Amygdala (tissue), 56 donors: ENCODE data around the gene PIH1D1.
"Not testable (repeated sequence)": the region's sequence is repeated elsewhere in the genome, so short reads cannot be mapped to it uniquely, and the experiment has no call there.

ENCODE experiments used
- DNase-seq, 56 donors: peaks; one replicate each; lab custom pipeline; 2025; lab: John Stamatoyannopoulos, UW

The PIH1D1 gene

DNA sequence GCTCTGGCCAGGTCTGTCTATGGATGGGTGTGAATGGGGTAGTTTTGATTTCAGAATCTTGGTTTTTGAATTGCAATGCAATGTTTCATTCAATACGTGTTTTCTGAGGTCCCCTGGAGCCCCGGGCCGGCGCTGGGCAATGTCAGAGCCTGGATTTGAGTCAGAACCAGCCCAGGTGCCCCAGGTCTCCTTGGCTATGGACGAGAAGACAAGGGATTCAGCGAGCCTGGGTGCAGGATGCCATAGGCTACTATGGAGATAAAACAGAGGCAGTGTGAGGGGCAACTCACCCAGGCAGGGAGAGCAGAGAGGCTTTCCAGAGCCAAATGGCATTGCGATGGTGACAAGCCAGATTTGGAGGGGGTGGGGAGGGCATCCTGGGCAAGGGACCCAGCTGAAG is 34.6 kb upstream of the PIH1D1 start:
- no peak for DNase-seq

DNA sequence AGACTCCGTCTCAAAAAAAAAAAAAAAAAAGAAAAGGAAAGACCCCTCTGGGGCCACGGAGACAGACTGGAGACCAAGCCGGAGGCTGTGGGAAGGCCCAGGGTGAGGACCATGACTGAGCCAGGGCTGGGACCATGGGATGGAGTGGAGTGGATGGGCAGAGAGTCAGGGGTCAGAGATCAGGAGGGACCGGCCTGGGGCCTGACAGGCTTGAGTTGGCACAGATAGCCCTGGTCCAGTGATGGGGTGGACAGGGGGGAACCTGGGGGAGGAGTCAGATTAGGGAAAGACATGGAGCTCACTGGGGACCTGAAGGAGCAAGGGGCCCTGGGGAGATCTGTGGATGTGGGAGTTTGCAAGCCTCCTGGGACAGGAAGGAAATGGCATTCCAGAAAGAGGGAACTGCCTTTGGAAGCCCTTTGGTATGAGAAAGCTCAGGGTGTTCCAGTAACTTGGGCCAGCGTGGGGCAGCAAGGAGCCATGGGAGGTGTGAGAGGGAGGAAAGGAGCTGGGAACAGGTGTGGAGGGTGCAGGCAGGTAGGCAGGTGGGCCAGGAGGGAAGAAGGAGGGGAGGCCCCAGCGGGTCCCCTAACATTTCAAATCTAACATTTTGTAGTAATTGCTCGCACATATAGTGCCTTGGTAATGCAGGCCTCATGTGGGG is 29.5 kb upstream of the PIH1D1 start:
- no peak for DNase-seq

DNA sequence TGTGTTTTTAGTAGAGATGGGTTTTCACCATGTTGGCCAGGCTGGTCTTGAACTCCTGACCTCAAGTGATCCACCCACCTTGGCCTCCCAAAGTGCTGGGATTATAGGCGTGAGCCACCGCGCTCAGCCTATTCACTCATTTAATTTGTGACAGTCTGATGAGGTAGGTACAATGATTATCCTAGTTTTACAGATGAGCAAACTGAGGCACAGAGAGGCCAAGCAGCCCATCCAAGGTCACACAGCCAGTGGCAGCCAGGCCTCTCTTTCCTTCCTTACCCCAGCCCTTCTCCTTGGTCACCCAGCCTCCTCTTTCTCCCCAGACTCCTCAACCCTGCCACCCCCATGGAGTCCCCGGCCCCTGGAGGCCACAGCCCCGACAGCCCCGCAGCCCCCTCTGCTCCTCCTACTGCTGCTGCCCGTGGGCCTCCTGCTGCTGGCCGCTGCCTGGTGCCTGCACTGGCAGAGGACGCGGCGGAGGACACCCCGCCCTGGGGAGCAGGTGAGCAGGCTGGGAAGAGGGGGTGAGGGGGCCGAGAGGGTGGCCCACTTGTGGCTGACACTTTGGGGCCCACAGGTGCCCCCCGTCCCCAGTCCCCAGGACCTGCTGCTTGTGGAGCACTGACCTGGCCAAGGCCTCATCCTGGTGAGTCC is 28.5 kb upstream of the PIH1D1 start:
- no peak for DNase-seq

DNA sequence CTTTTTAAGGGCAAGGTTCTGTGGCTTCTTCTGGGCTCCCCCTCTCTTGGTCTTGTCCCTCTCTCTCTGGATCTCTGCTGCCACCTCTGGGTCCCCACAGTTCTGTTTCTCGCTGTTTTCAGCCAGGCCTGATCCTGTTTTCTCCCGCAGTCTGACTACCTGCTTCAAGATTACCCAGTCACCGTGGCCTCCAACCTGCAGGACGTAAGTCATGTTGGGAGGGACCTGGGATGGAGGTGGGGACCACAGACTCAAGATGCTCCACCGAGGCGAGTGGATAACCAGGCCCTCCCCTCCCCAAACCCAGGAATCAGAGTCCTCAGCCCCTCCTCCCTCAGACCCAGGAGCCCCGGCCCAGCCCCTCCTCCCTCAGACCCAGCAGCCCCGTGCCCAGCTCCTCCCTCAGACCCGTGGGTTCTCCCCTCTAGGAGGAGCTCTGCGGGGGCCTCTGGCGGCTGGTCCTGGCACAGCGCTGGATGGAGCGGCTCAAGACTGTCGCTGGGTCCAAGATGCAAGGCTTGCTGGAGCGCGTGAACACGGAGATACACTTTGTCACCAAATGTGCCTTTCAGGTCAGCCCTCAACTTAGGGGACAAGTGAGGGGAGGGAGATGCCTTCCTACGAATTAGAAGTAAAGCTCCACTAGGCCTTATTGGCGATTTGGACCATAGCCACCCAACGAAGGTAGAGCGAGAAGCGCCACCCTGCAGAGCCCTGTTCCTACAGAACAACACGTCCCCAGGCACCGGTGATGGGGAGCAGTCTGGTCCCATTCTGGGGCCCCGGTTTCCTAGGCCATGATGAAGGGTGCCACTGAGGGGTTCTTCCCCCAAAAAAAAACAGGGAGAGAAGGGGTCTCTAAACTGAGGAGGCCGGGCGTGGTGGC is 24.6 kb upstream of the PIH1D1 start:
- peak in 18 of 56 donors; percentile 8 to 64 (median 28) for DNase-seq

DNA sequence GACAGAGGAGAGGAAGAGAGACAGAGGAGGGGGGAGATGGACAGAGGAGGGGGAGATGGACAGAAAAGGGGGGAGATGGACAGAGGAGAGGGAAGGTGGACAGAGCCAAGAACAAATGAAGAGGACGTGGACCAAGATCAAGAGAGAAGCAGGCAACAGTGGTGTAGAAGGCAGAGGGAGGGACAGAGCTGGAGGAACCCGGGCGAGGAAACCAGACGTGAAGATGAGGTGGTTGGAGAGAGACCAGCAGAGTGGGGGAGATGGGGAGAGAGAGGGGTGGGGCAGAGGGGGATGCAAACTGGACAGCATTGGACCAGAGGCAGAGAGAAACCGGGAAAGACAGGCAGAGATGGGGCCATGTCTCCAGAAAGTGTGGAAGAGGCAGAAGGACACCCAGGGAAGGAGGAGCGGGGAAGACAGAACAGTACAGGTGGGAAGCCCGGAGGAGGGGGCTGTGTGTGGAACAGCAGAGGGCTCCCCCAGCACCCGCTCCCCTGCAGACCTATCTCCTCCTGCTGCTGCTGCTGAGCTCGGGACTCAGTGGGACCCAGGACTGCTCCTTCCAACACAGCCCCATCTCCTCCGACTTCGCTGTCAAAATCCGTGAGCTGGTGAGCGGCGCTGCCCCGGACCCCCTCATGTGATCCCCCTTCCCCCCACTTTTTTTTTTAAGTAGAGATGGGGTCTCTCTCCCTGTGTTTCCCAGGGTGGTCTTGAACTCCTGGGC is 23.7 kb upstream of the PIH1D1 start:
- no peak for DNase-seq

DNA sequence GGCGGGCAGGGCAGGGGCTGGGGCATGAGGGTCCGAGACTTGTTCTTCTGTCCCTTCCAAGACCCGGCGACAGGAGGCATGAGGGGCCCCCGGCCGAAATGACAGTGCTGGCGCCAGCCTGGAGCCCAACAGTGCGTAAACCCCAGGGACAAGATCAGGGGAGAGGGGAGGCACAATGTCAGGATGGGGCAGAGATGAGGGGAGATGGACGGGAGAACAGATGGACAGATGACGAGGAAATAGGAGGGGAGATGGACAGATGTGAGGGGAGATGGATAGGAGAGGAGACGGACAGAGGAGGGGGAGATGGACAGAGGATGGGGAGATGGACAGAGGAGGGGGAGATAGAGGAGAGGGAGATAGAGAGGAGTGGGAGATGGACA is 22.9 kb upstream of the PIH1D1 start:
- no peak for DNase-seq

DNA sequence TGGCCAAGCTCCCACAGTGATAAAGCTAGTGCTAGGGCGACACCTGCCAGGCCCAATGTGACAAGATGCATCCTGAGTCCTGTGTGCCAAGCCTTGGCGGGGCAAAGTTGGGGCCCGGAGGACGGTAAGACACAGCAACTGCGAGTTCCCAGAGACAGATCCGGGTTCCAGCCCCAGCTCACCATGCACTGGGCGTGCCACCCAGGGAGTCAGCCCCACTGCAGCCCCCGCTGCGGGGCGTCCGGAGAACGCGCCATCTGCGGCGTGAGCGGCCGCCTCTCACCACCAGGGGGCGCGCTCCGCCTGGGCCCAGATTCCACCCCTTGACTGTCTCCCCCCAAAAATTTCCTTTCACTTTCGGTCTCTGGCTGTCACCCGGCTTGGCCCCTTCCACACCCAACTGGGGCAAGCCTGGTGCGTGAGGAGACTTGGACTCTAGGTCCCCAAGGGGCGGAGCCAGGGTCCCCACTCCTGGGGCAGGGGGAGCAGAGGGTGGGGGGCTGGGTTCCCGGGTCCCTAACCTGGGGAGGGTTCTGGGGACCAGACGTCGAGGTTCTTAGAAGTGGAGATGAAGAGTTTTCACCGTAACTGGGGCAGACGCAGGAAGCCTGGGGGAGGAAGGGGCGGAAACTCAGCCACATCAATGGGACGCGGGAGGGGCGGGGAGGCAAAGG is 22.4 kb upstream of the PIH1D1 start, which contains the start of gene FLT3LG:
Gene FLT3LG (plus strand): TSS at position 348 of the 674 bp plus-strand sequence. CDS start 425 bp downstream, outside the sequence.
- DNase-seq = peak in 43 of 56 donors; percentile 8 to 77 (median 35)

DNA sequence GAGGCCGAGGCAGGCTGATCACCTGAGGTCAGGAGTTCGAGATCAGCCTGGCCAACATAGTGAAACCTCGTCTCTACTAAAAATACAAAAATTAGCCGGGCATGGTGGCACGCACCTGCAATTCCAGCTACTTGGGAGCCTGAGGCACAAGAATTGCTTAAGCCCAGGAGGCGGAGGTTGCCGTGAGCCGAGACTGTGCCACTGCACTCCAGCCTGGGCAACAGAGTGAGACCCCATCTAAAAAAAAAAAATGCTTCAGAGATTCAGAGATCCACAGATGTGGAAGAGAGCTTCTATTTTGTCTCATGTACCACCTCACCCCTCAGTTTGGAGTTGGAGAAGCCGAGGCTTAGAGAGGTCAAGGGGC is 21.9 kb upstream of the PIH1D1 start:
- not testable (repeated sequence) for DNase-seq

DNA sequence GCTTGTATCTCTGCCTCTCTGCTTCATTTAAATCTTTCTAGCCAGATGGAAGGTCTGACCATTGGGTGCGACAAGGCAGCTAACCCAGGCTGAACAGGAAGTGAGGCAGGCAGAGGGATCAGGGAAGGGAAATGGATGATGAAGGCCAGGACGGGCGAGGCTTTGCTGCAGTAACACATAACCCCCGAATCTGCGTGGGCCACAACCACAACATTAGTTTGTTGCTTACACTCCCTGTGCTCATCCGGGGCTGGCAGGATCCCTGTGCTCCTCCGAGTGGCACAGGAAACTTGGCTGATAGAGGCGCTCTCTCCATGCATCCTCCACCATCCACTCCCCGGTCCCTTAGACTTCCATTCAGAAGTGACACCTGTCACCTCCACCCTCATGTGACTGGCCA is 21.3 kb upstream of the PIH1D1 start:
- no peak for DNase-seq

DNA sequence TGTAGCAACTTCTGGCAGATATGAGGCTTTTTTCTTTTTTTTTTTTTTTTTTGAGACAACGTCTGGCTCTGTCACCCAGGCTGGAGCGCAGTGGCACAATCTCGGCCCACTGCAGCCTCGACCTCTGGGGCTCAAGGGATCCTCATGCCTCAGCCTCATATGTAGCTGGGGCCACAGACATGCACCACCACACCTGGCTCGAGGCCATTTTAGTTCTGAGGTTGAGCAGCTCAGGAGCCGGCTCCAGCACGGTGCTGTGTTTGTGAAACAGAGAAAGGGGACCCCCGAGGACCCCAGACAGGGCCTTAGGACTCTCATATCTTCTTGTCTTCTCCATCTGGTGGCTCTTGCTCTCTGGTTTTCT is 19.0 kb upstream of the PIH1D1 start:
- DNase-seq = no peak

DNA sequence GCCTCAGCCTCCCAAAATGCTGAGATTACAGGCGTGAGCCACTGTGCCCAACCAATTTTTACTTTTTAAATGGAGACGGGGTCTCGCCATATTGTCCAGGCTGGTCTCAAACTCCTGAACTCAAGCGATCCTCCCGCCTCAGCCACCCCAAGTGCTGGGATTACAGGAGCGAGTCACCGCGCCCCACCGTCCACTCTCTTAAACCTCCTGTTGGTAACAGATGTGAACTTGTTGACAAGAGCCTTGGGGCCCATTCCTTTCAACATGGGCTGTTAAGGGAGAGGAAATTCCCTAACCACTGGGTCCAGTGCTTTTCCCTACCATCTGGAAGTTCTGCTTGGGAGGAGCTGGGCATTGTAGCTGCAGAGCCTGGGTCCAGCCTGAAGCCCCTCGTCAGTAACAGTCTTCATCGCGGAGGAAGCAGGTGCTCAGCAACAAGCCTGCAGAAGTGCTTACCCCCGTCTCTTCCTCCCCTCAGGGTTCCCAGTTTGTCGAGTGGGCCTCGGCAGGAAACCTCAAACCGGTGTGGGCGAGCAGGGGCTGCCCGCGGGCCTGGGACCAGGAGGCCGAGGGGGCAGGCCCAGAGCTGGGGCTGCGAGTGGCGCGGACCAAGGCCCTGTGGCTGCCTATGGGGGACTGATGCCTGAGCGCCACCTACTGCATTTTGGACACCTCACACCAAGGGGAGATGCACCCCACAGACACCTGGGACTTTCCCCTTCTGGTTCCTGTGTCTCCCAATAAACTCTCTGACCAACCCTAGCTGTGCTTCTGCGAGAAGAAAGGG is 18.4 kb upstream of the PIH1D1 start:
- no peak for DNase-seq

DNA sequence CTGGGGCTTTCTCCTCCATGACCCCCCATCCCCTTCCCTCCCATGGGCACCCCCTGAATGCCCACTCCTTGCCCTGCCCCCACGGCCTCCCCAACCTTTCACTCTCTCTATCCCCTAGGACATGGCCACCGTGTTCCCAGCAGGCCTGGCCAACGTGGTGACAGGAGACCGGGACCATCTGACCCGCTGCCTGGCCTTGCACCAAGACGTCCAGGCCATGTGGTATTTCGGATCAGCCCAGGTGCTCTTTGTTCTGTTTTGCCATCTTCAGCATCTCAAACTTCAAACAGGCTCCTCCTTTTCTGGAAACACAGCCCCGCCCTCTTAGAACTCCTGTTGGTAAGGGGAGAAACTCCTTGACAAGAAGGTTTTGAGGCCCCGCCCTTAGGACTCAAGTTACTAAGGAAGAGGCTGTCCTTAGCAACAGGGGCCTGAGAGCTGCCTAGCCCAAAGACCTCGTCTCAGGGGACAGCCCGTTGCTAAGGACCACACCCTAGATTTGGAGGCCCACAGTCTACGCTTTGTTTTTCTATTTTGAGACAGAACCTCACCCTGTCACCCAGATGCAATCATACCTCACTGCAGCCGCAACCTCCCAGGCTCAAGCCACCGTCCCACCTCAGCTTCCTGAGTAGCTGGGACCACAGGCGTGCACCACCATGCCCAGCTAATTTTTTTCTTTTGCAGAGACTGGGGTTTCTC is 17.3 kb upstream of the PIH1D1 start:
- DNase-seq = no peak

DNA sequence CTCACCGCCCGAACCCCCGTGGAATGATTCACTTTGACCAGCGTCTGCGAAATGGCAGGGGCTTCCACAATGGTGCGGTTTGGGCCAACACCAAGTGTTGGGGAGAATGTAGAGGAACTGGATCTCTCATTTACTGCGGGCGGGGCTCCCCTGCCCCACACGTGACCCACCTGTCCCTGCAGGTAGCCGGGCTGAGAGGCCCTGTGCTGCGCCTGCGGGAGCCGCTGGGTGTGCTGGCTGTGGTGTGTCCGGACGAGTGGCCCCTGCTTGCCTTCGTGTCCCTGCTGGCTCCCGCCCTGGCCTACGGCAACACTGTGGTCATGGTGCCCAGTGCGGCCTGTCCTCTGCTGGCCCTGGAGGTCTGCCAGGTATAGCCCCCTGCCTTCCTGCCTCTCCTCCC is 16.6 kb upstream of the PIH1D1 start:
- no peak for DNase-seq

DNA sequence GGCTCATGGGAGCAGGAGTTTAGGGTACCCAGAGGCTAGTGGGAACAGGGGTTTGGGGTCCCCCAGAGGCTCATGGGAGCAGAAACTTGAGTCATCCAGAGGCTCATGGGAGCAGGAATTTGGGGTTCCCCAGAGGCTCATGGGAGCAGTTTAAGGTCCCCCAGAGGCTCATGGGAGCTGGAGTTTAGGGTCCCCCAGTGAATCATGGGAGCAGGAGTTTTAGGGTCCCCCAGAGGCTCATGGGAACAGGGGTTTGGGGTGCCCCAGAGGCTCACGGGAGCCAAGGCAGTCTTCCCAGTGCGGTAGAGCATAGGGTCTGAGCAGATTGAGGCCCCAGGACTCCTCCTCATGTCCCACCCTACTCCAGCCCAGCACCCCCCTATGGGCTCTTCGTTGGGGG is 13.8 kb upstream of the PIH1D1 start:
- no peak for DNase-seq

DNA sequence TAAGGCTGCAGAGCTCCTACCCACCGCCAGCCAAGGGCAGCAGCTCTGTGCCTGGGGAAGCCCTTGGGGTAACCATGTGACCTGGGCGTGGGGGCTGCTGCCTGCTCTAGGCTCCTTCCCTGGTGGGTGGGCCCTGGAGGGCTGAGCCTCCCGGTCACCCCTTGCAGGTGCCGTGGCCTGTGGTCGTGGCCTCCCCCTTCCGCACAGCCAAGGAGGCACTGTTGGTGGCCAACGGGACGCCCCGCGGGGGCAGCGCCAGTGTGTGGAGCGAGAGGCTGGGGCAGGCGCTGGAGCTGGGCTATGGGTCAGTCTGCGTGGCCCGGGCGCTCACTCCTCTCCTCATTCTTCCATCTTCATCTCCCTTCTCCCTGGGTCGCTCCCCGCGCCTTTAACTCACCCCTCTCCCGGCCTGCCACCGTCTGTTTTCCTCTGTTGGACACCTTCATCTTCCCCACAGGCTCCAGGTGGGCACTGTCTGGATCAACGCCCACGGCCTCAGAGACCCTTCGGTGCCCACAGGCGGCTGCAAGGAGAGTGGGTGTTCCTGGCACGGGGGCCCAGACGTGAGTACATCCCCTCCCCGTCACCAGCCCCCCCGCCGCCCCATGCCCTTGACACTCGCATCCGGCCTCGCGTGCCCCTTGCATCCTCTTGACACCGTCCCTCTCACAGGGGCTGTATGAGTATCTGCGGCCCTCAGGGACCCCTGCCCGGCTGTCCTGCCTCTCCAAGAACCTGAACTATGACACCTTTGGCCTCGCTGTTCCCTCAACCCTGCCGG is 12.5 kb upstream of the PIH1D1 start:
- no peak for DNase-seq

DNA sequence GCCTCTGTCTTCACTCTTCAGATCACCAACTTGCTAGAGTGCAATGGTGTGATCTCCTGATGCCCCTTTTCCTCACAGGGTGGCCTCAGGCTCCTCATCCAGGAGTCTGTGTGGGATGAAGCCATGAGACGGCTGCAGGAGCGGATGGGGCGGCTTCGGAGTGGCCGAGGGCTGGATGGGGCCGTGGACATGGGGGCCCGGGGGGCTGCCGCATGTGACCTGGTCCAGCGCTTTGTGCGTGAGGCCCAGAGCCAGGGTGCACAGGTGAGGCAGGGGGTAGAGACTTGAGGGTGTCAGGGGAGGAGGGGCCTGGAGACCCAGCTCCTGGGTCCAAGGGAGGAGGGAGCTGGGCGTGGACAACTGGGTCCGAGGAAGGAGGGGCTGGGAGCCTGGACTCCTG is 10.9 kb upstream of the PIH1D1 start:
- no peak for DNase-seq

DNA sequence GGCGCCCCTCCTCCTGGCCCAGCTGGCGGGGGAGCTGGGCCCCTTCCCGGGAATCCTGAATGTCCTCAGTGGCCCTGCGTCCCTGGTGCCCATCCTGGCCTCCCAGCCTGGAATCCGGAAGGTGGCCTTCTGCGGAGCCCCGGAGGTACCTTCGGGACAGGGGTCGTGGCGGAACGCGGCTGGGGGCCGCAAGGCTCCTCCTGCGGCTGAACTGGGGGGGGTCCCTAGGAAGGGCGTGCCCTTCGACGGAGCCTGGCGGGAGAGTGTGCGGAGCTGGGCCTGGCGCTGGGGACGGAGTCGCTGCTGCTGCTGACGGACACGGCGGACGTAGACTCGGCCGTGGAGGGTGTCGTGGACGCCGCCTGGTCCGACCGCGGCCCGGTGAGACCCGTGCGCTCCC is 10.0 kb upstream of the PIH1D1 start:
- no peak for DNase-seq

DNA sequence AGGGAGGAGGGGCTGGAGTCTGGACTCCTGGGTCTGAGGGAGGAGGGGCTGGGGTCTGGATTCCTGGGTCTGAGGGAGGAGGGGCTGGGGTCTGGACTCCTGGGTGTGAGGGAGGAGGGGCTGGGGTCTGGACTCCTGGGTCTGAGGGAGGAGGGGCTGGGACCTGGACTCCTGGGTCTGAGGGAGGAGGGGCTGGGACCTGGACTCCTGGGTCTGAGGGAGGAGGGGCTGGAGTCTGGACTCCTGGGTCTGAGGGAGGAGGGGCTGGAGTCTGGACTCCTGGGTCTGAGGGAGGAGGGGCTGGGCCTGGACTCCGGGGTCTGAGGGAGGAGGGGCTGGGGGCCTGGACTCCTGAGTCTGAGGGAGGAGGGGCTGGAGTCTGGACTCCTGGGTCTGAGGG is 9.5 kb upstream of the PIH1D1 start:
- not testable (repeated sequence) for DNase-seq
